ENCODE results near the gene MEST. TPM values are rescaled to one million over a fixed set of nuclear protein-coding genes. Genes with fewer than 3 reads are reported as not detected.

The MEST gene, protein sequence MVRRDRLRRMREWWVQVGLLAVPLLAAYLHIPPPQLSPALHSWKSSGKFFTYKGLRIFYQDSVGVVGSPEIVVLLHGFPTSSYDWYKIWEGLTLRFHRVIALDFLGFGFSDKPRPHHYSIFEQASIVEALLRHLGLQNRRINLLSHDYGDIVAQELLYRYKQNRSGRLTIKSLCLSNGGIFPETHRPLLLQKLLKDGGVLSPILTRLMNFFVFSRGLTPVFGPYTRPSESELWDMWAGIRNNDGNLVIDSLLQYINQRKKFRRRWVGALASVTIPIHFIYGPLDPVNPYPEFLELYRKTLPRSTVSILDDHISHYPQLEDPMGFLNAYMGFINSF
- 10 to 100 TPM; 24.1 to 68.9 TPM for total RNA-seq

DNA sequence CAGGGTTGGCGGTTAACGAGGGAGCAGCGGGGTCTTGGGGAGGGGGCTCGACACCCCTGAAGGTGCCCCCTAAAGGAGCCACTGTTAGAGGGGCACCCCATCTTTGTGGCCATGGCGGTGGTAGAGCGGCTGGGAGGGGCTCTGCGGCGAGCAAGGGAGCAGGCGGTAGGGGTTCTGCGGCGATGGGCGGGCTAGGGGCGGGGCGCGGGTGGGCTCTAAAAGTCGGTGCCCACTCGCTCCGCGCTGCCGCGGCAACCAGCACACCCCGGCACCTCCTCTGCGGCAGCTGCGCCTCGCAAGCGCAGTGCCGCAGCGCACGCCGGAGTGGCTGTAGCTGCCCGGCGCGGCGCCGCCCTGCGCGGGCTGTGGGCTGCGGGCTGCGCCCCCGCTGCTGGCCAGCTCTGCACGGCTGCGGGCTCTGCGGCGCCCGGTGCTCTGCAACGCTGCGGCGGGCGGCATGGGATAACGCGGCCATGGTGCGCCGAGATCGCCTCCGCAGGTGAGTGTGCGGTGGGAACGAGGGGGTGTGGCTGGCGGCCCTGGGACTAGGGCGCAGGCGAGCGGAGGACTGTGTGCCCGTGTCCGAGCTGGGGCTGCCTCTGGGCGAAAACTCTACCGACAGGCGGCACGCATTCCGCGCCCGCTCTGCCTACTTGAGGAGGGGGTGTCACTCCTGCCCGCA is at the start of gene MEST:
MEST (plus strand) TSS at position 245 of the 682 bp plus-strand sequence; CDS start at position 474, 229 bp downstream.
- DNase-seq (peak; percentile 31 to 54 (median 36)), ATAC-seq (peak; percentile 27)
- H3K27ac ChIP-seq: peak within 1 kb of the TSS in 2 of 4 donors; percentile 5 to 30
- no peaks in the 10 kb centered on the region for H3K9me3 ChIP-seq
- H3K27me3 ChIP-seq: no peaks in the 10 kb centered on the region
- H3K36me3 ChIP-seq (replicated peaks in 1 of 2; ENCODE audit: insufficient read depth in 1 of 2, low read depth in 2 of 2): peaks cover 0 to 1% of the 10 kb centered on the region in 2 donors
- 23 to 50% methylated on average over 4 to 38 of the region's 71 CpGs for WGBS, 2 donors
- no peak for TF ChIP-seq POLR2A (IDR thresholded peaks at IDR 0.05)
- TF ChIP-seq, protein P1, sequence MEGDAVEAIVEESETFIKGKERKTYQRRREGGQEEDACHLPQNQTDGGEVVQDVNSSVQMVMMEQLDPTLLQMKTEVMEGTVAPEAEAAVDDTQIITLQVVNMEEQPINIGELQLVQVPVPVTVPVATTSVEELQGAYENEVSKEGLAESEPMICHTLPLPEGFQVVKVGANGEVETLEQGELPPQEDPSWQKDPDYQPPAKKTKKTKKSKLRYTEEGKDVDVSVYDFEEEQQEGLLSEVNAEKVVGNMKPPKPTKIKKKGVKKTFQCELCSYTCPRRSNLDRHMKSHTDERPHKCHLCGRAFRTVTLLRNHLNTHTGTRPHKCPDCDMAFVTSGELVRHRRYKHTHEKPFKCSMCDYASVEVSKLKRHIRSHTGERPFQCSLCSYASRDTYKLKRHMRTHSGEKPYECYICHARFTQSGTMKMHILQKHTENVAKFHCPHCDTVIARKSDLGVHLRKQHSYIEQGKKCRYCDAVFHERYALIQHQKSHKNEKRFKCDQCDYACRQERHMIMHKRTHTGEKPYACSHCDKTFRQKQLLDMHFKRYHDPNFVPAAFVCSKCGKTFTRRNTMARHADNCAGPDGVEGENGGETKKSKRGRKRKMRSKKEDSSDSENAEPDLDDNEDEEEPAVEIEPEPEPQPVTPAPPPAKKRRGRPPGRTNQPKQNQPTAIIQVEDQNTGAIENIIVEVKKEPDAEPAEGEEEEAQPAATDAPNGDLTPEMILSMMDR (IDR thresholded peaks at IDR 0.05): peak in 1 of 7 experiments; percentile 6
- peaks cover 65% of the 10 kb centered on the region for H3K4me1 ChIP-seq
- intact Hi-C loops (cut with DNase I): loop anchor here (10.0 kb wide), 1 partner anchor 417 kb away; the partner anchor contains the start of gene KLHDC10
- no peak within 1 kb of the TSS for H3K4me3 ChIP-seq

DNA sequence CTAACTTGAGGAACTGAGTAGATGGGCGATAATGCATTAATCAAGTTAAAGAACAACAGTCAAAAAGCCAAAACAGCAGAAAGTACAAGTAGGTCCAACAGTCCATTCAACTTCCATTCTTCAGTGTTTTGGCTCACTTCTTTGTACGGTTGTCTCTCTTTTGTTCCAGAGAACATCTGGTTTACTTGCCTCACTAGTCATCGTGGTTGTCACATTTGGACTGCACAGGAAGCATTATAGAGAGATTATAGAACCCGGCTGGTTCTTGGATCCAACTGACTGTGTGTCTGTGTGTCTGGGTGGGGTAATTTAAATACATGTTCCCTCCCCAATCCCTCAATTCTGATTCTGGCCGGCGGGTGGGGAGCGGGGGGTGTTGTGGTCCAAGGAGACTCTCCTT is 49.3 kb upstream of the MEST start:
- TF ChIP-seq, protein P1 (IDR thresholded peaks at IDR 0.05): no peak
- no peak for TF ChIP-seq POLR2A (IDR thresholded peaks at IDR 0.05)
- Histone ChIP-seq H3K4me3 (no peak overlapping the region), H3K27me3 (no peaks in the 10 kb centered on the region), H3K27ac (no peak overlapping the region), H3K9me3 (no peaks in the 10 kb centered on the region), H3K36me3 (replicated peaks in 1 of 2; ENCODE audit: insufficient read depth in 1 of 2, low read depth in 2 of 2) (no peaks in the 10 kb centered on the region), H3K4me1 (peaks cover 15% of the 10 kb centered on the region)
- WGBS, 2 donors: 86 to 87% methylated on average over 7 of the region's 7 CpGs
- intact Hi-C loops (cut with DNase I): no loop called here
- no peak for ATAC-seq
- DNase-seq: no peak

DNA sequence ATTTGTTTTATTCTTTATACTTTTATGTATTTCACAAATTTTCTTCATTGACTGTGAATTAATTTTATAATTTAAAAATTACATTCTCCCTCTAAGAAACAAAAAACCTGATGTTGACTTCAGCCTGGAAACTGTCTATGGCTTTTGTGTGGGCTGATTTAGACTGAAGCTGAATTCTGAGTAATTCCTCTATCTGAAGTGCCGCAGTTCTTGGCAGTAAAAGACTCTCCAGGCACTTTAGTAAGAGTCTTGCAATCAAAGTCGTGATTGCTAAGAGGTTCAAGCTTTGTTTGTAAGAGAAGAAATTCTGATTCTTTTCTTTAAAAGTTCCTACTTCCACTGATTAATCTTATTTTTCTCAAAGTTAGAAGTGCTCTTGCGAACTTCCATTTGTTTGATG is 47.7 kb upstream of the MEST start:
- H3K4me1 ChIP-seq: peaks cover 15% of the 10 kb centered on the region
- H3K36me3 ChIP-seq (replicated peaks in 1 of 2; ENCODE audit: insufficient read depth in 1 of 2, low read depth in 2 of 2): no peaks in the 10 kb centered on the region
- DNase-seq: no peak
- no peaks in the 10 kb centered on the region for H3K27me3 ChIP-seq
- no peak overlapping the region for H3K27ac ChIP-seq
- no peaks in the 10 kb centered on the region for H3K9me3 ChIP-seq
- no peak for TF ChIP-seq POLR2A (IDR thresholded peaks at IDR 0.05)
- TF ChIP-seq, protein P1 (IDR thresholded peaks at IDR 0.05): no peak
- 78 to 79% methylated on average over 3 of the region's 3 CpGs for WGBS, 2 donors
- ATAC-seq: no peak
- intact Hi-C loops (cut with DNase I): no loop called here
- H3K4me3 ChIP-seq: no peak overlapping the region

DNA sequence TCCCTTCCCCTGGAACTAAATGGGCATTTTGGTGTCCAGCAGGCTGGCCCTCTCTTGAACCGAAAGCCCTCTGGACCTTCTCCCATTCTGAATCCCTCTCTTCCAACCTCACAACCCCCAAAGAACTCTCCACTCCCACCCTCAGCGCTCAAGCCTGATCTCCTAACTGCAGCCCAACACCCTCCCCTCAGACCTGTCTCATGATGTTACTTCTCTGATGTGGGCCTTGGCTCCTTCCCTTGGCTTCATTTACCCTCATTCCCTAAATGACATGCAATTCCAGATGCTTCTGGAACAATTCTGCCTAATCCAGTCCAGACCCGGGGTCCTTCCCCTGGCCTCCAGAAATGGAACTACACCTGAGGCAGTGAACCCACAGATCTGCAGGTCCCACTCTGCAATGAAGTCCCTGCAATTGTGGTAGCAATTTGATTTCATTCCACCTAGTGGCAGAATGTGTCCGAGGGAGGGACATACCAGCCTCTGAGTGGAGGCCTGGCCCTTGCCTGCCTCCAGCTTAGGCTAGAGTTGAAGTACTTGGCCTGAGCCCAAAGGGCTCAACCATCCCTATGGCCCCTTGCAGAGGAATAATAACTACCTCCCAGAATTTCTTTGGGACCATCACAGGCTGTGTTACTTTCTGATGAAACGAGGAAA is 47.0 kb upstream of the MEST start:
- ATAC-seq (no peak), DNase-seq (no peak)
- Histone ChIP-seq H3K4me3 (no peak overlapping the region), H3K4me1 (peaks cover 15% of the 10 kb centered on the region), H3K27ac (no peak overlapping the region), H3K9me3 (no peaks in the 10 kb centered on the region), H3K36me3 (replicated peaks in 1 of 2; ENCODE audit: insufficient read depth in 1 of 2, low read depth in 2 of 2) (no peaks in the 10 kb centered on the region), H3K27me3 (no peaks in the 10 kb centered on the region)
- WGBS, 2 donors: 75 to 82% methylated on average over 5 of the region's 5 CpGs
- intact Hi-C loops (cut with DNase I): no loop called here
- TF ChIP-seq, protein P1 (IDR thresholded peaks at IDR 0.05): no peak
- no peak for TF ChIP-seq POLR2A (IDR thresholded peaks at IDR 0.05)

All from body of pancreas (tissue), 4 donors.